HuH-7 (cell line): ENCODE results near the gene FAT4.
A peak's percentile ranks its signal among the peaks of the same experiment; 100 is the strongest.

ENCODE experiments used
- DNase-seq: peaks from one replicate; pipeline ENCODE4 v3.0.0; 2011; ENCODE audit warnings: low spot score

FAT4 gene

GRCh38 chr4:125316791-125317524 lies 2.2 kb downstream of the FAT4 start:
- no peak for DNase-seq

- no peak for DNase-seq
Measured at GRCh38 chr4:125317525-125317877, 2.7 kb downstream of the FAT4 start.

- DNase-seq, result no peak
Measured at GRCh38 chr4:125319311-125319710, 4.6 kb downstream of the FAT4 start.

GRCh38 chr4:125321709-125322365 lies 7.1 kb downstream of the FAT4 start:
- no peak for DNase-seq

- no peak for DNase-seq
Measured at GRCh38 chr4:125322366-125322730, 7.6 kb downstream of the FAT4 start.

GRCh38 chr4:125323654-125324053 lies 8.9 kb downstream of the FAT4 start:
- DNase-seq, result peak; percentile 15

- DNase-seq, result no peak
Measured at GRCh38 chr4:125325733-125326132, 11.0 kb downstream of the FAT4 start.

GRCh38 chr4:125331116-125331515 lies 16.4 kb downstream of the FAT4 start:
- no peak for DNase-seq

GRCh38 chr4:125334926-125335325 lies 20.2 kb downstream of the FAT4 start:
- no peak for DNase-seq

GRCh38 chr4:125338814-125339213 lies 24.1 kb downstream of the FAT4 start:
- no peak for DNase-seq

- DNase-seq, result no peak
Measured at GRCh38 chr4:125344198-125344597, 29.4 kb downstream of the FAT4 start.

GRCh38 chr4:125346616-125347015 lies 31.9 kb downstream of the FAT4 start:
- no peak for DNase-seq

GRCh38 chr4:125350470-125351135 lies 35.8 kb downstream of the FAT4 start:
- no peak for DNase-seq

- DNase-seq, result no peak
Measured at GRCh38 chr4:125352521-125352920, 37.8 kb downstream of the FAT4 start.

GRCh38 chr4:125353131-125353530 lies 38.4 kb downstream of the FAT4 start:
- no peak for DNase-seq

- no peak for DNase-seq
Measured at GRCh38 chr4:125355791-125356190, 41.0 kb downstream of the FAT4 start.

GRCh38 chr4:125357675-125358074 lies 42.9 kb downstream of the FAT4 start:
- DNase-seq, result no peak

- DNase-seq, result no peak
Measured at GRCh38 chr4:125358453-125358852, 43.7 kb downstream of the FAT4 start.

- no peak for DNase-seq
Measured at GRCh38 chr4:125359363-125359762, 44.6 kb downstream of the FAT4 start.

GRCh38 chr4:125359960-125360634 lies 45.3 kb downstream of the FAT4 start:
- DNase-seq, result no peak

GRCh38 chr4:125360727-125361126 lies 46.0 kb downstream of the FAT4 start:
- no peak for DNase-seq
